Keratinocyte (primary cell): ENCODE results near the gene FAM13A.

Source experiments
- CTCF ChIP-seq, 3 experiments: IDR thresholded peaks in 1 of 3; conservative IDR thresholded peaks in 1 of 3; optimal IDR thresholded peaks in 1 of 3; 2 replicates in 2 of 3; 3 replicates in 1 of 3; pipeline versions ENCODE3 to v1.5.1; 2011; ENCODE audit warnings: low read length in 3 of 3, mild to moderate bottlenecking in 3 of 3, moderate library complexity in 2 of 3, control low read depth in 1 of 3, inconsistent platforms in 1 of 3; ENCODE audit not compliant: insufficient read depth in 2 of 3; ENCODE audit errors: extremely low read depth in 1 of 3
- EZH2 ChIP-seq: IDR thresholded peaks from one replicate; pipeline ENCODE4 v1.6.1; 2012; ENCODE audit warnings: inconsistent platforms, mild to moderate bottlenecking, low read length, moderate library complexity

GRCh38 chr4:89029591-89029990, 27.4 kb downstream of the FAM13A start:
- TF ChIP-seq EZH2: no peak
- TF ChIP-seq CTCF (optimal IDR thresholded peaks at IDR 0.05 in 1 of 3, IDR thresholded peaks at IDR 0.05 in 1 of 3, conservative IDR thresholded peaks at IDR 0.05 in 1 of 3; ENCODE audit: extremely low read depth in 1 of 3, insufficient read depth in 2 of 3, low read length in 3 of 3): no peak
